GM19025 (cell line): ENCODE data around the gene MRPS27.

ENCODE experiments used
- ATAC-seq: cut with Tn5 transposase; IDR thresholded peaks from one replicate; pipeline ENCODE4 v1.9.1; 2021; ENCODE audit warnings: mild to moderate bottlenecking, low read depth, moderate library complexity; ENCODE audit not compliant: unreplicated experiment

Gene MRPS27

GRCh38 chr5:72267685-72268084 is 52.4 kb downstream of the MRPS27 start:
- ATAC-seq: no peak

DNA sequence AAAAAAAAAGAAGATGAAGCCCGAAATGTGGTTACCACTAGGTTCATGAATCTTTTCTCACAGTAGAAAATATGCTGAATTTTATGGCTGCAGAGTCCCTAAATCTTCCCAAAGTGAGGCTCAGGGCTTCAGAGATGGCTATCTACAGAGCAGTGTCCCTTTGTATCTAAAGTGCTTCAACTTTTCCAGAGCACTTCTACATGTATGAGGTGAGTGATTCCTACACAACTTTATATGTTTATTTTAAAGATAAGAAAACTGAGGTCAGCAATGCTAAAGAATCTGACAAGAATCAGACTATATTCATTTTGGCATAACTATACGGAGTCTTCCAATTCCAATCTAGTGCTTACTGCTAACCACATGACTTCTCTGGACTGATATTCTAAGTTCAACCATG is 53.2 kb downstream of the MRPS27 start:
- no peak for ATAC-seq

DNA sequence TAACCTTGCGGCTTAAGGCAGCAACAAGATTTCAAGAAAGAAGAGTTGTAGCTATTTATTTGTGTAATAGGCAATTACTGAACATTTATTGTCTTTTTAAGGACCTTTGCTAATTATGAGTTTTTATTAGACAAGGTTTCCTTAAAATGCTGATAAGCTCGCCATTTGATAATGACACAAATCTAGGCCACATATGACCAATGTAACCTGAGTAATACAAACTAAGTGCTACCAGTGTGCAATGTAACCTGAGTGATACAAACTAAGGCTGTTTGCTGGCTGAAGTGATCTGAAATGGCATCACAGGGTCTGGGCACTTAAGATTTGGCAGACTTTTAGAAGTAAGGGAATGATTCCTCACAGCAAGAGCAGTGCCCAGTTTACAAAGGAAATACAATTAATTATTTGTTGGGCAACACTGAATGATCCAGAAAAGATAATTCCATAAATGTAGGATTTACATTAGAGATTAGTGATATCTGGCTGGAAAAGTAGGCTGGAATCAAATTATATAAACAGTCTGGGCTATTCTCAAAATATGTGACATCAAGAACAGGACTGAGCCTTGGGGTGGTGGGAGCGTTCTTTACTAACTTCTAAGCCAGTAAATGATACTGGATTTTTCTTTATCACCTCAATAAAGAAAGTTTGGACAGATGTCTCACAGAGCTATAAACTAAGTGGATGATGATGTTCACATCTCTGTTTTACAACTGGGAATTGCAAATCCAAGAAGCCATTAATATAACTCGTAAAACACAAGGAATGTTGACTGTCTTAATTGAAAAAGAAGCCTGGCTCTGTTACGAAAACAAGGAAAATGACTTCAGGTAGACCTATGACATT is 54.8 kb downstream of the MRPS27 start:
- ATAC-seq: no peak

GRCh38 chr5:72256536-72256935 is 63.5 kb downstream of the MRPS27 start:
- no peak for ATAC-seq

DNA sequence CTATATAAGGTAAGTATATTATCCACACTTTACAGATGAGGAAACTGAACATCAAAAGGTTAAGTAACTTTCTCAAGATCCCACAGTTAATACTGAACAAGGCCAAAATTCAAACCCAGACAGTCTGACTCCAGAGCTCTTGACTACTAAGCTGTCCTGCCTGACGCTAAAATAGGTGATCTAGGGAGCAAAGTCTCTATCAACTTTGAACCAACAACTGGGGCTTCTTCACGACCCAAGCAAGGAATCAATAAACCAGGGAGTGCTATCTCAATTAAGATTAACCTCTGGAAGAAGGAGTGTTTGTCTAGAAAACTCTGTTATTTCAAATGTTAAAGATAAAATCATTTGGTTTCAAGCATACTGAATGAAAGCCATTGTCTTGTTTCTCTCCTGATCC is 64.4 kb downstream of the MRPS27 start:
- ATAC-seq: no peak

DNA sequence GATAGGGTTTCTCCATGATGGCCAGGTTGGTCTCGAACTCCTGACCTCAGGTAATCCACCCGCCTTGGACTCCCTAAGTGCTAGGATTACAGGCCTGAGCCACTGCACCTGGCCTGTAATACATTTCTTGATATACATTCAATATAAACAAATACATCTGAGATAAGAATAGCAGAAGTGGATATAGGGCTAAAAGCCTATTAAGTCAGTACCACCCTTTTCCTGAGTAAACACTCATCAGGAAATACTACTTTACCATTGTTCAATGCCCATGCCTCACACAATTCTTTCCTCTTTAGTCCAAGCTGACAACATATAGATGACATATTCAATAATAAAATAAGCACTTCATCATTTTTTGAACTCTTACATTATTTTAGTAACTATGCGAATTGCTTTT is 64.8 kb downstream of the MRPS27 start:
- ATAC-seq: no peak

GRCh38 chr5:72252574-72253155 is 67.4 kb downstream of the MRPS27 start:
- ATAC-seq: no peak

GRCh38 chr5:72252008-72252407 is 68.0 kb downstream of the MRPS27 start:
- ATAC-seq: no peak

- no peak for ATAC-seq
Measured at GRCh38 chr5:72251386-72251785, 68.7 kb downstream of the MRPS27 start.

DNA sequence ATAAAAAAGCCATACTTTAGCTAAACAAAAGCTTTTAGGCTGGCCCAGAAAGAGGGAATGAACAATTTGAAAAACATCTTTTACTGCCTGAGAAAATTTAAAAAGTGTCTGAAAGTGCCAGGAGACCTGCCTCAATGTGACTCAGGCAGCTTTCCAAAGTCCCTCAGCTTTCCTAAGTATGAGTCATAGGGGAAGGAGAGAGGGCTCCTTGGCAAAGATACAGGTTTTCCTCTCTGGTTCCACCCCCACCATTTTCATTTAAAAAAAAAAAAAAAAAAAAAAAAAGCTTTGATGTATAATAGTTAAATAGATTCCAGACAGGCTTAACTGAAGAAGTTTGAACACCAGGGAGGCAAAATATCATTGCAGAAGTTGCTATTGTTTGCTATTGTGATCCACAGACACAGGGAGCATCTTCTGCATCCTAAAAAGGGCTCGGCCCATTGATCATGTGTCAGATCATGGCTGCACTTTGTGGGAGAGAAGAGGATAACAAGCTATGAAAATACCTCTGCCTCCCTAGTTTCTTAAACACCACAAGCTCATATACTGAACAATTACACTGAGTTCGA is 71.5 kb downstream of the MRPS27 start:
- ATAC-seq: no peak

DNA sequence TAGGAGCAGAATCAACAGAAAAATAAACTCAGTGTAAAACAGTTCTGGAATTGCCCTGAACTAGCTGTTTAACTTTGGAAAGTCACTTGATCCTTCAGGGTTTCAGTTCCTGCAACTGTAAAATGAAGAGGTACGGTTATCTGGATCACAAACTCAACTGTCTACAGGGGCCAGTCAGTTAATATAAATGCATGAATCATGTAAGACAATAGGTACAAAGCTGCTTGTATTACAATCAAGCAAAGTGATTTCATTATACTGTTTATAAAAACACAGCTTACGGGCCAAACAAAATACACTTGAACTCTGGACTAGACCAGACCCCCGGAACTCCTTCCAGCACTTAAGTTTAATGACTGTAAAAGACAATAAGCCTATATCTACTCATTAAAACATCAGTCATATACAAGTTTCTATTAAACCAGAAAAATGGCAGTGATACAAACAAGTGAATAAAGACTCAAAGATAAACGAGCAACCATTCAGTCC is 73.0 kb downstream of the MRPS27 start:
- ATAC-seq: no peak

DNA sequence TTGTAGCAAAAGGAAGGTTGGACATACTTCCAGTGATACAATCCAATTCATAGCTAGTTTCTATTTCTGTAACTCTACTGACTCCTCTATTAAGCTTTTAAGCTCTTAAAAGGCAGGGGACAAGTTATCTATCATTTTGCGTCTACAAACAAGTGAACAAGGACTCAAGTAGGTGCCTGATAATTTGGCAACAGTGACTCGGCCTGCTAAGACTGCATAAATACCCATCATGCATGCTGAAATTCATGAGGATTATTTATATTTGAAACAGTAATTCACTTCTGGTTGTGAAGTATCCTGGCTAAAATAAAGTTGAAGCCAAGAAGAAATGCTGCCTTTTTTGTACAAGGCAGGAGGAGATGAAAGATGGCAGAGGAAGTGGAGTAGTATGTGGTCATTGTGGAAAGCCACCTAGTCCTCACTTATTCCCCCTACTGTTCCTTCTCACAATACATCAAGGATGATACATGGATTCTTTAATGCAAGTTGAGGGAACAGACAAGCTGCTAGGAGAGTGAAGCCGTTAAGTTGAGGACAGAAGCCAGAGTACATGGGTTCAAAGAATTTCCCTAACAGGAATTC is 74.0 kb downstream of the MRPS27 start:
- no peak for ATAC-seq

GRCh38 chr5:72245546-72245945 is 74.5 kb downstream of the MRPS27 start:
- no peak for ATAC-seq

DNA sequence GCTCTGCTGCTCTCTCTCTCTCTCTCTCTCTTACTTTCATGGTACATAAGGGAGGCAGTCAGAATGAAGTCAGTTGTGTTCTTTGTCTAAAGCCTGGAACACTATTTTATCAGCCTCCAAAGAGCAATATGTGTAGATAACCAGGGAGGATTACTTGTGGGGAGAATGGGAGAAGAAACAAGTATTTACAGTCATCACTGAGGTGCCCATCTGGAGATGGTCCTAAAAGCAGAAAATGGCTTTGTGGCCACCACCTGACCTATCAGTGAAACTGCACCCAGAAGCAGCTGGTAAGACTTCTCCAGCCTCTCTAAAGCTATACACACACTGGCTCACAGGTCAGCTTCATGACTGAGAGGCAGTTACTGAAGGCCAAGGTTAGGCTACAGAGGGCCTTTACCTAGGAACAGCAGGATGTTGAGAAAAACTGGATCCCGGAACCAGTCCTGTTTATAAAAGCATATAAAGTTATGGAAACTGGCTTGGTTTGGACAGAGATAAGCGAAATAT is 75.1 kb downstream of the MRPS27 start:
- no peak for ATAC-seq

DNA sequence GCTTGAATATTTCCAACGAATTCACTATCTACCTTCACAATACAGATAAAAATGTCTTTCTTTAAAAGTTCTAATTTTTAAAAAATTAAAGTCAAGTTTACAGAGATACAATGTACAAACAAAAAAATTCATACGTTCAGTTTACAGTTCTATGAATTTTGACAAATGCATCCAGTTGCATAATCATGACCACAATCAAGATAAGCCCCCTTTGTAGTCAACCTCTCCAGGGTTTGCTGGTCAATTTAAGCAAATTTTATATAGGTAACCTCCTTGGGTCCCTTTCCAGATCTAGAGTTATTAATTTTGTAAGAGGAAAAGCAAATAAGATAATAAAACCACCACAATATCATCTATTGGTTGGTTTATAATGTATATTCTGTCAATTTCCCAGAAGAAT is 76.3 kb downstream of the MRPS27 start:
- ATAC-seq: no peak

- no peak for ATAC-seq
Measured at GRCh38 chr5:72242796-72243475, 77.1 kb downstream of the MRPS27 start.

GRCh38 chr5:72241346-72242003 is 78.6 kb downstream of the MRPS27 start:
- ATAC-seq: no peak

DNA sequence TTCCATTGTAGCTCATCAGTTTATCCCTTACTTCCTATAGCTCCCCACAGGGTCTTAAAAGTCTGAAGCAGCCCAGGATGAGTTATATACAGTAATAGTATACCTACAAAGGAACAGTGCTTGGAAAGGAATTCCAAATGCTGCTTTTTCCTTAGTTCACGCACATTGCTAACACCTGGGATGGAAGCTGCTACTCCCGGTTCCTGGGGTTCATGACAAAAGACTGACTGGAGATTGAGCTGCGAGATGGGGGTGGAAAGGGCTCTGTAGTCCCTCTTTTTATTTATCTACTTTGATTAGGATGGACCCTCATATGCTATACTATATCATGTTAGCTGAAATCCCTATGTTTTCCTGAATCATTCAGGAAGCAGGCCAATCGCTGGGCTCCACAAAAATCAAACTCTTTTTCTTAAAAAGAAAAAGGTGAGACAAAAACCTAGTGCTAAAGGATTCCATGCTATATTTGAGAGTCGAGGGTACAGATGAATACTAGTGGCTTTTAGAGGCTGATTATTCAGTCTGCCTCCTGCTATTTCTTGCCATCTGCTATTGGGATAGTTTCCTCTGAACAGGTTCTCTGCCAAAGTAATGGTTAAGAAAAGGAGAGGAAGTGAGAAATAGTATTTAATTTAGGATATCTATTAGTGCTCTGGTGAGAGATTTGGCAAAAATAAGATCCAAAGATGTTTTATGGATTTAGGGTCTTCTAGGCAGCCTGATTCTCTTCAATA is 81.2 kb downstream of the MRPS27 start:
- ATAC-seq: no peak

DNA sequence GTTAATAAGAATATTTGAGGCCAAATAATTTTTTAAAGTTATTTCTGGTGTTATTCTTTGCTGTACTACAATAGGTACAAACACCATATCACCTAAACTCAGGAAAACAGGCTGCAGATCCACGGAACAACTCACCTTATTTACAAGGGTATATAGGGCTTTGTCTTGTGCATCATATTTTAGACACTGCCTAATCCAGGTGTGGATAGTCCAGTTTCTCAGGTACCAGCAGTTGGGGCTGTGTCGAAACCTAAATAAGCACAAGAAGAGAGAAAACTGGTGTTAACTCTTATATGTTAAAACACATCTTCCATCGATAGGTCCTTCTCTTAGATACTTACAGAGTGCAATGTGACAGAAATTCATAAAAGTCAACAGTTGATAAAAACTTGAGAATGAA is 82.2 kb downstream of the MRPS27 start:
- ATAC-seq: no peak
